Mesenchymal stem cell (in vitro differentiated cells and primary cell): ENCODE data around the gene ZFAND2B.

ENCODE experiments used
- DNase-seq: peaks from one replicate; pipeline ENCODE4 v3.0.0-alpha.2; 2013
- H2AFZ ChIP-seq: one replicate; pipeline ENCODE4 v1.6.1; 2013; ENCODE audit warnings: low read depth, mild to moderate bottlenecking, control low read depth, inconsistent platforms, low read length, moderate library complexity
- H2AK5ac ChIP-seq: 2 replicates; pipeline ENCODE4 v1.6.1; 2013; ENCODE audit warnings: low read length, moderate library complexity, mild to moderate bottlenecking, inconsistent platforms; ENCODE audit not compliant: severe bottlenecking
- H2BK120ac ChIP-seq: one replicate; pipeline ENCODE4 v1.6.1; 2013; ENCODE audit warnings: low read depth, mild to moderate bottlenecking, inconsistent platforms, low read length, moderate library complexity
- H2BK12ac ChIP-seq, 2 experiments: one replicate each; pipeline ENCODE4 v1.6.1; 2013; ENCODE audit warnings: inconsistent platforms in 2 of 2, low read length in 2 of 2, mild to moderate bottlenecking in 2 of 2, moderate library complexity in 2 of 2, control low read depth in 1 of 2
- H2BK15ac ChIP-seq: one replicate; pipeline ENCODE4 v1.6.1; 2013; ENCODE audit warnings: mild to moderate bottlenecking, low read depth, inconsistent platforms; ENCODE audit not compliant: poor library complexity, severe bottlenecking
- H2BK5ac ChIP-seq: 2 replicates; pipeline ENCODE4 v1.6.1; 2013; ENCODE audit warnings: low read depth, mild to moderate bottlenecking, low read length, control low read depth, inconsistent platforms; ENCODE audit not compliant: poor library complexity, severe bottlenecking
- H3K14ac ChIP-seq, 2 experiments: one replicate each; pipeline ENCODE4 v1.6.1; 2013; ENCODE audit warnings: inconsistent platforms in 2 of 2, low read length in 2 of 2, control low read depth in 1 of 2, mild to moderate bottlenecking in 1 of 2, moderate library complexity in 1 of 2
- H3K18ac ChIP-seq, 2 experiments: one replicate each; pipeline ENCODE4 v1.6.1; 2013; ENCODE audit warnings: inconsistent platforms in 2 of 2, low read length in 2 of 2, control low read depth in 1 of 2, low read depth in 1 of 2, mild to moderate bottlenecking in 1 of 2
- H3K23ac ChIP-seq, 2 experiments: one replicate each; pipeline ENCODE4 v1.6.1; 2013; ENCODE audit warnings: inconsistent platforms in 2 of 2, low read length in 2 of 2, mild to moderate bottlenecking in 2 of 2, moderate library complexity in 2 of 2, control low read depth in 1 of 2
- H3K27ac ChIP-seq: 2 replicates; pipeline ENCODE4 v1.5.1; 2013; ENCODE audit warnings: mild to moderate bottlenecking, moderate library complexity, low read length, control low read depth, inconsistent platforms; ENCODE audit not compliant: poor library complexity, severe bottlenecking
- H3K27me3 ChIP-seq, 2 experiments: 2 replicates each; pipeline versions ENCODE4 v1.6.1 to v1.7.0; 2013; ENCODE audit warnings: low read length in 2 of 2, mild to moderate bottlenecking in 2 of 2, moderate library complexity in 2 of 2, control low read depth in 1 of 2, inconsistent platforms in 1 of 2; ENCODE audit not compliant: control insufficient read depth in 1 of 2, insufficient read depth in 1 of 2
- H3K36me3 ChIP-seq, 2 experiments: 2 replicates each; pipeline versions ENCODE4 v1.6.1 to v1.7.0; 2013; ENCODE audit warnings: low read length in 2 of 2, control low read depth in 1 of 2, inconsistent platforms in 1 of 2, low read depth in 1 of 2, mild to moderate bottlenecking in 1 of 2; ENCODE audit not compliant: insufficient read depth in 2 of 2, control insufficient read depth in 1 of 2
- H3K4ac ChIP-seq, 2 experiments: one replicate each; pipeline ENCODE4 v1.6.1; 2013; ENCODE audit warnings: inconsistent platforms in 2 of 2, low read length in 2 of 2, mild to moderate bottlenecking in 2 of 2, moderate library complexity in 2 of 2, control low read depth in 1 of 2, low read depth in 1 of 2
- H3K4me1 ChIP-seq: 2 replicates; pipeline ENCODE4 v1.6.1; 2013; ENCODE audit warnings: low read depth, low read length, control low read depth; ENCODE audit not compliant: control insufficient read depth, insufficient read depth
- H3K4me2 ChIP-seq: 2 replicates; pipeline ENCODE4 v1.6.1; 2013; ENCODE audit warnings: low read length, mild to moderate bottlenecking, inconsistent platforms; ENCODE audit not compliant: poor library complexity, severe bottlenecking
- H3K4me3 ChIP-seq, 2 experiments: 2 replicates each; pipeline versions ENCODE4 v1.5.1 to v1.7.0; 2013; ENCODE audit warnings: low read length in 2 of 2, mild to moderate bottlenecking in 2 of 2, control low read depth in 1 of 2, low read depth in 1 of 2; ENCODE audit not compliant: insufficient read depth in 1 of 2
- H3K79me1 ChIP-seq: replicated peaks from 2 replicates; pipeline ENCODE4 v1.6.1; 2013; ENCODE audit warnings: mild to moderate bottlenecking, control low read depth, low read length, inconsistent platforms; ENCODE audit not compliant: poor library complexity, severe bottlenecking
- H3K9ac ChIP-seq: 2 replicates; pipeline ENCODE4 v1.7.0; 2013; ENCODE audit warnings: mild to moderate bottlenecking, low read length, moderate library complexity
- H3K9me3 ChIP-seq: 2 replicates; pipeline ENCODE4 v1.7.0; 2013; ENCODE audit warnings: mild to moderate bottlenecking, low read length; ENCODE audit not compliant: control insufficient read depth
- H4K8ac ChIP-seq: one replicate; pipeline ENCODE4 v1.6.1; 2013; ENCODE audit warnings: inconsistent platforms, mild to moderate bottlenecking, low read length, moderate library complexity
- H4K91ac ChIP-seq: one replicate; pipeline ENCODE4 v1.6.1; 2013; ENCODE audit warnings: mild to moderate bottlenecking, low read length, inconsistent platforms
- WGBS: methylation state at CpG from one replicate; pipeline ENCODE4 v1.1.7; 2013; ENCODE audit warnings: mixed read lengths; 5-methylcytosine and 5-hydroxymethylcytosine counted together

ZFAND2B gene

GRCh38 chr2:219214786-219215185 is 8.2 kb downstream of the ZFAND2B start:
- Histone ChIP-seq H3K36me3 (peaks cover 58 to 72% of the 10 kb centered on the region in 2 experiments), H3K23ac (no peak overlapping the region), H2BK12ac (no peak overlapping the region), H3K79me1 (peaks cover 17% of the 10 kb centered on the region), H3K14ac (no peak overlapping the region), H3K4me2 (no peak overlapping the region), H2AK5ac (no peak overlapping the region), H3K27ac (no peak overlapping the region), H3K4me3 (no peak overlapping the region), H3K9me3 (no peaks in the 10 kb centered on the region), H4K91ac (no peak overlapping the region), H3K9ac (no peak overlapping the region), H2BK15ac (no peak overlapping the region), H3K27me3 (no peaks in the 10 kb centered on the region), H2AFZ (no peak overlapping the region), H4K8ac (no peak overlapping the region), H2BK5ac (no peak overlapping the region), H3K18ac (no peak overlapping the region), H2BK120ac (no peak overlapping the region), H3K4me1 (peaks cover 15% of the 10 kb centered on the region), H3K4ac (no peak overlapping the region)
- 96% methylated on average over 6 of the region's 6 CpGs for WGBS
- DNase-seq, result no peak

GRCh38 chr2:219215871-219216534 is 9.4 kb downstream of the ZFAND2B start:
- Histone ChIP-seq H4K8ac (no peak overlapping the region), H2BK5ac (no peak overlapping the region), H3K79me1 (peaks cover 17% of the 10 kb centered on the region), H3K4ac (peak overlapping the region in 1 of 2 experiments; percentile 52), H3K23ac (no peak overlapping the region), H3K4me3 (no peak overlapping the region), H3K27ac (no peak overlapping the region), H3K4me1 (peaks cover 15% of the 10 kb centered on the region), H3K14ac (peak overlapping the region in 1 of 2 experiments; percentile 48), H3K27me3 (no peaks in the 10 kb centered on the region), H2BK12ac (peak overlapping the region in 1 of 2 experiments; percentile 7), H3K36me3 (peaks cover 58 to 72% of the 10 kb centered on the region in 2 experiments), H4K91ac (no peak overlapping the region), H2AFZ (no peak overlapping the region), H3K4me2 (no peak overlapping the region), H3K9me3 (no peaks in the 10 kb centered on the region), H2BK15ac (no peak overlapping the region), H2BK120ac (no peak overlapping the region), H2AK5ac (no peak overlapping the region), H3K18ac (no peak overlapping the region), H3K9ac (peak overlapping the region; percentile 53)
- DNase-seq, result no peak
- WGBS, result 95% methylated on average over 27 of the region's 27 CpGs

GRCh38 chr2:219216535-219216915 is 9.9 kb downstream of the ZFAND2B start:
- Histone ChIP-seq H2BK15ac (no peak overlapping the region), H3K36me3 (peaks cover 63 to 72% of the 10 kb centered on the region in 2 experiments), H2BK120ac (no peak overlapping the region), H3K4me3 (no peak overlapping the region), H2BK5ac (no peak overlapping the region), H2AFZ (no peak overlapping the region), H3K27me3 (no peaks in the 10 kb centered on the region), H3K4ac (no peak overlapping the region), H3K9ac (peak overlapping the region; percentile 53), H2BK12ac (peak overlapping the region in 1 of 2 experiments; percentile 47), H2AK5ac (no peak overlapping the region), H3K23ac (no peak overlapping the region), H3K4me1 (peaks cover 15% of the 10 kb centered on the region), H4K8ac (no peak overlapping the region), H3K4me2 (no peak overlapping the region), H3K79me1 (peaks cover 17% of the 10 kb centered on the region), H3K27ac (no peak overlapping the region), H4K91ac (no peak overlapping the region), H3K9me3 (no peaks in the 10 kb centered on the region), H3K18ac (no peak overlapping the region), H3K14ac (peak overlapping the region in 1 of 2 experiments; percentile 48)
- WGBS, result 97% methylated on average over 6 of the region's 6 CpGs
- no peak for DNase-seq

- Histone ChIP-seq H3K4me1 (peaks cover 15% of the 10 kb centered on the region), H3K4me2 (peak overlapping the region; percentile 92), H3K14ac (peak overlapping the region in 1 of 2 experiments; percentile 88), H3K36me3 (peaks cover 66 to 74% of the 10 kb centered on the region in 2 experiments), H2AK5ac (no peak overlapping the region), H4K8ac (peak overlapping the region; percentile 88), H3K9ac (peak overlapping the region; percentile 93), H3K9me3 (no peaks in the 10 kb centered on the region), H4K91ac (peak overlapping the region; percentile 88), H3K4me3 (peak overlapping the region; percentile 59 to 72), H3K18ac (peak overlapping the region; percentile 79 to 95), H3K23ac (peak overlapping the region; percentile 18 to 31), H3K27me3 (no peaks in the 10 kb centered on the region), H3K4ac (peak overlapping the region; percentile 83 to 89), H2BK12ac (peak overlapping the region; percentile 11 to 64), H3K79me1 (peaks cover 19% of the 10 kb centered on the region), H2BK15ac (peak overlapping the region; percentile 95), H2AFZ (peak overlapping the region; percentile 75), H2BK5ac (peak overlapping the region; percentile 21), H3K27ac (peak overlapping the region; percentile 86), H2BK120ac (peak overlapping the region; percentile 74)
- DNase-seq, result peak; percentile 92
- WGBS, result under 1% methylated on average over 37 of the region's 37 CpGs
Measured at GRCh38 chr2:219218217-219218731, 11.7 kb downstream of the ZFAND2B start.
